Activated naive CD8-positive, alpha-beta T cell treated with anti-CD3 and anti-CD28 coated beads, Interleukin-2, amount 50 U/mL, for 16 hours (primary cell): ENCODE results near the gene RPS6KA5.
"Not testable (repeated sequence)": the region's sequence is repeated elsewhere in the genome, so short reads cannot be mapped to it uniquely, and the experiment has no call there.

Source experiments
- DNase-seq: peaks from one replicate; pipeline ENCODE4 v3.0.0-alpha.2; 2020; ENCODE audit warnings: low read depth, low spot score

The RPS6KA5 gene

GRCh38 chr14:90987140-90987539, 73.3 kb downstream of the RPS6KA5 start:
- DNase-seq, result no peak

GRCh38 chr14:90986510-90986909, 73.9 kb downstream of the RPS6KA5 start:
- no peak for DNase-seq

- DNase-seq, result no peak
Observed at GRCh38 chr14:90985601-90986242, 74.7 kb downstream of the RPS6KA5 start.

GRCh38 chr14:90983560-90983959, 76.9 kb downstream of the RPS6KA5 start:
- DNase-seq, result no peak

GRCh38 chr14:90981636-90982035, 78.8 kb downstream of the RPS6KA5 start:
- no peak for DNase-seq

GRCh38 chr14:90980636-90981035, 79.8 kb downstream of the RPS6KA5 start:
- DNase-seq, result not testable (repeated sequence)

- no peak for DNase-seq
Observed at GRCh38 chr14:90979515-90979914, 80.9 kb downstream of the RPS6KA5 start.

- DNase-seq, result no peak
Observed at GRCh38 chr14:90976101-90976500, 84.3 kb downstream of the RPS6KA5 start.

GRCh38 chr14:90971687-90972086, 88.8 kb downstream of the RPS6KA5 start:
- no peak for DNase-seq

GRCh38 chr14:90970167-90970600, 90.3 kb downstream of the RPS6KA5 start:
- no peak for DNase-seq

GRCh38 chr14:90969531-90970166, 90.8 kb downstream of the RPS6KA5 start:
- DNase-seq, result no peak

GRCh38 chr14:90968025-90968424, 92.4 kb downstream of the RPS6KA5 start:
- DNase-seq, result no peak

GRCh38 chr14:90966493-90966892, 93.9 kb downstream of the RPS6KA5 start:
- no peak for DNase-seq

GRCh38 chr14:90965765-90966164, 94.7 kb downstream of the RPS6KA5 start:
- DNase-seq, result no peak

- DNase-seq, result no peak
Observed at GRCh38 chr14:90963343-90963742, 97.1 kb downstream of the RPS6KA5 start.

- DNase-seq, result no peak
Observed at GRCh38 chr14:90962505-90963109, 97.8 kb downstream of the RPS6KA5 start.

GRCh38 chr14:90960818-90961217, 99.6 kb downstream of the RPS6KA5 start:
- no peak for DNase-seq

GRCh38 chr14:90959344-90959743, 101.1 kb downstream of the RPS6KA5 start:
- DNase-seq, result no peak

- DNase-seq, result no peak
Observed at GRCh38 chr14:90956273-90956672, 104.2 kb downstream of the RPS6KA5 start.

GRCh38 chr14:90953643-90954042, 106.8 kb downstream of the RPS6KA5 start:
- DNase-seq, result not testable (repeated sequence)

- no peak for DNase-seq
Observed at GRCh38 chr14:90943367-90943766, 117.1 kb downstream of the RPS6KA5 start.

- no peak for DNase-seq
Observed at GRCh38 chr14:90942511-90942910, 117.9 kb downstream of the RPS6KA5 start.

- no peak for DNase-seq
Observed at GRCh38 chr14:90941706-90942105, 118.7 kb downstream of the RPS6KA5 start.
